HepG2 (cell line): ENCODE data around the gene MCOLN1. TPM values are rescaled to one million over a fixed set of nuclear protein-coding genes. Genes with fewer than 3 reads are reported as not detected.
A peak's percentile ranks its signal among the peaks of the same experiment; 100 is the strongest.

Source experiments
- ATAD3A ChIP-seq: sonication (generic); formaldehyde crosslinking; IDR thresholded peaks from 2 replicates; pipeline ENCODE4 v1.4.0; 2020; ENCODE audit warnings: missing genetic modification reagents
- ATF2 ChIP-seq: sonication (generic); formaldehyde crosslinking; IDR thresholded peaks from 2 replicates; pipeline ENCODE4 v1.4.0; 2020; ENCODE audit warnings: missing genetic modification reagents
- GRHL1 ChIP-seq: sonication (generic); formaldehyde crosslinking; conservative IDR thresholded peaks from 2 replicates; pipeline ENCODE4 v1.8.0; 2022; ENCODE audit warnings: missing genetic modification reagents
- IRF1 ChIP-seq: sonication (generic); formaldehyde crosslinking; IDR thresholded peaks from 2 replicates; pipeline ENCODE4 v1.4.0; 2020; ENCODE audit warnings: low read depth, mild to moderate bottlenecking, missing genetic modification reagents
- NFAT5 ChIP-seq: sonication (generic); formaldehyde crosslinking; IDR thresholded peaks from 2 replicates; pipeline ENCODE4 v1.4.0; 2020; ENCODE audit warnings: missing genetic modification reagents
- TERF1 ChIP-seq: sonication (generic); formaldehyde crosslinking; IDR thresholded peaks from 2 replicates; pipeline ENCODE4 v1.8.0; 2022; ENCODE audit warnings: mild to moderate bottlenecking, missing genetic modification reagents, moderate library complexity
- XRCC5 ChIP-seq: fragments of 200-400 bp; formaldehyde crosslinking; optimal IDR thresholded peaks from 2 replicates; pipeline ENCODE3; 2017; ENCODE audit warnings: mild to moderate bottlenecking, low read length
- ZBTB2 ChIP-seq: sonication (generic); formaldehyde crosslinking; IDR thresholded peaks from 2 replicates; pipeline ENCODE4 v1.8.0; 2022; ENCODE audit warnings: low read depth, missing genetic modification reagents
- ZMYM3 ChIP-seq: sonication (generic); formaldehyde crosslinking; IDR thresholded peaks from 2 replicates; pipeline ENCODE4 v1.5.1; 2020; ENCODE audit warnings: mild to moderate bottlenecking, missing genetic modification reagents
- ZNF33B ChIP-seq: sonication (generic); formaldehyde crosslinking; IDR thresholded peaks from 2 replicates; pipeline ENCODE4 v1.5.1; 2020; ENCODE audit warnings: mild to moderate bottlenecking, missing genetic modification reagents
- ZNF350 ChIP-seq: sonication (generic); formaldehyde crosslinking; IDR thresholded peaks from 2 replicates; pipeline ENCODE4 v1.4.0; 2020; ENCODE audit warnings: mild to moderate bottlenecking, low read depth, missing genetic modification reagents, borderline replicate concordance
- ZNF652 ChIP-seq: IDR thresholded peaks from 2 replicates; pipeline ENCODE4 v1.6.1; 2016; ENCODE audit warnings: low read depth, borderline replicate concordance
- ZSCAN12 ChIP-seq: sonication (generic); formaldehyde crosslinking; IDR thresholded peaks from 2 replicates; pipeline ENCODE4 v1.9.0; 2021; ENCODE audit warnings: mild to moderate bottlenecking, missing genetic modification reagents
- ZXDC ChIP-seq: sonication (generic); formaldehyde crosslinking; IDR thresholded peaks from 2 replicates; pipeline ENCODE4 v1.5.0; 2020; ENCODE audit warnings: mild to moderate bottlenecking, missing genetic modification reagents
- polyA plus RNA-seq, 8 experiments: library from polyadenylated mRNA; depleted of rRNA in 3 of 8; stranded (reverse) in 7 of 8; unstranded in 1 of 8; fragments of >200 nt; fragmentation: Illumina TruSeq in 4 of 8; extraction: Trizol in 4 of 8; gene quantifications; 2 replicates each; pipeline versions ENCODE4 v1.2.1 to v1.2.3, GENCODE V29; 2011 to 2016; ENCODE audit warnings: low read depth in 4 of 8, missing spikeins in 1 of 8, mixed read lengths in 1 of 8; ENCODE audit not compliant: insufficient read depth in 1 of 8
- total RNA-seq, 5 experiments: library from RNA; depleted of rRNA; stranded (reverse); fragments of >200 nt; fragmentation: Illumina TruSeq; extraction: Trizol; gene quantifications; 2 replicates each; pipeline ENCODE4 v1.2.3, GENCODE V29; 2016; ENCODE audit warnings: low read depth in 1 of 5

MCOLN1 gene
- total and polyA plus RNA-seq, 2 of the 13 experiments (the other 11 are each of a cell fraction or from before 2014, with no cell fraction given), result 3.4 to 15.7 TPM

- TF ChIP-seq ZSCAN12 (CRISPR knock-in tag), result no peak
- no peak for TF ChIP-seq ZNF652 (CRISPR knock-in tag)
- TF ChIP-seq NFAT5 (CRISPR knock-in tag), result no peak
- TF ChIP-seq XRCC5, result no peak
- TF ChIP-seq ATF2 (CRISPR knock-in tag), result no peak
- TF ChIP-seq GRHL1 (CRISPR knock-in tag), result no peak
- no peak for TF ChIP-seq ATAD3A (CRISPR knock-in tag)
- no peak for TF ChIP-seq ZNF33B
- TF ChIP-seq ZXDC (CRISPR knock-in tag), result no peak
- 0 out of 2 replicates have a peak, but pooled peaks have one; percentile 19 for TF ChIP-seq ZMYM3 (CRISPR knock-in tag)
- TF ChIP-seq ZBTB2 (CRISPR knock-in tag), result no peak
- TF ChIP-seq ZNF350 (CRISPR knock-in tag), result no peak
- no peak for TF ChIP-seq IRF1
- TF ChIP-seq TERF1 (CRISPR knock-in tag), result no peak
These were observed 6.7 kb upstream of the MCOLN1 start, which contains the start of gene ZNF358 (continued) for GRCh38 chr19:7515645-7516151.
